ENCODE data around the gene GRAMD2A. TPM values are rescaled to one million over a fixed set of nuclear protein-coding genes. Genes with fewer than 3 reads are reported as not detected.
"Not testable (repeated sequence)": the region's sequence is repeated elsewhere in the genome, so short reads cannot be mapped to it uniquely, and the experiment has no call there.

The GRAMD2A gene
- total and polyA plus RNA-seq, 2 experiments from 2014 or later, result 4.4 to 4.6 TPM

DNA sequence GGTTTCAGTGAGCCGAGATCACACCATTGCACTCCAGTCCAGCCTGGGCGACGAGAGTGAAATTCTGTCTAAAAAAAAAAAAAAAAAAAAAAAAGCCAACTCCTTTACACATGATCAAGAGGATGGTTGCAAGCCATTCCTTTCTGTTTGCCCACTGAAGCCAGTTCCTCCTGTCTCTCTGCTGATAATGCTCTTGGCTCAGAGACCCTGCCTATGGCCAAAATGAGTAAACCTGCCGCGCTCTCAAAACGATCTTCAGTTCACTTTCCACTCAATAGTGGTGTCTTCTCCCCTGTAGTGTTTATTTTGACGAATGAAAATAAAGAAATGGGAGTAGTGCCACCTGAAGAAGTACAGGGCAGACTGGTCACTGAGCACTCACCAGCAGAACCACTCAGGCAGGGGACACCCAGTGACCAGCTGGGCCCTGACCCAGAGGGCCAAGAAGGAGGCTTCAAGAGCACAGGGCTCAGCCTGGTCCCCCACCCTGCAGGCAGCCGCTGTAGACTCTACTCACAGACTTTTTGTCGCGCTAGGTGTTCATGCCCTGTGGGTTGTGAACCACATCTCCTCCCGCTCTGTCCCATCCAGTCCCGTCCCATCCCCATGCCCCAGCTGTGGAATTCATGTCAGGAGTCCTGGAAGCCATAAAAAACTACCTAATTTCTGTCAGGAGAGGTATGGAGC lies 23.6 kb downstream of the GRAMD2A start:
- H3K4me1 ChIP-seq (ENCODE audit: insufficient read depth), result peaks cover 3% of the 10 kb centered on the region
- no peak overlapping the region for H2AFZ ChIP-seq
- no peaks in the 10 kb centered on the region for H3K9me2 ChIP-seq (replicated peaks; ENCODE audit: insufficient read depth)
- no peak overlapping the region for H3K4me3 ChIP-seq
- no peak overlapping the region for H3K27ac ChIP-seq
- H3K4me2 ChIP-seq, result no peak overlapping the region
- H4K20me1 ChIP-seq (ENCODE audit: insufficient read depth, poor library complexity, severe bottlenecking), result no peaks in the 10 kb centered on the region
- no peaks in the 10 kb centered on the region for H3K36me3 ChIP-seq (replicated peaks; ENCODE audit: insufficient read depth, low read depth)
- WGBS (ENCODE audit: low lambda C conversion rate, missing lambda C conversion rate), result 93% methylated on average over 12 of the region's 12 CpGs
- DNase-seq (ENCODE audit: low spot score), result no peak
- no peaks in the 10 kb centered on the region for H3K27me3 ChIP-seq
- TF ChIP-seq, protein P1, sequence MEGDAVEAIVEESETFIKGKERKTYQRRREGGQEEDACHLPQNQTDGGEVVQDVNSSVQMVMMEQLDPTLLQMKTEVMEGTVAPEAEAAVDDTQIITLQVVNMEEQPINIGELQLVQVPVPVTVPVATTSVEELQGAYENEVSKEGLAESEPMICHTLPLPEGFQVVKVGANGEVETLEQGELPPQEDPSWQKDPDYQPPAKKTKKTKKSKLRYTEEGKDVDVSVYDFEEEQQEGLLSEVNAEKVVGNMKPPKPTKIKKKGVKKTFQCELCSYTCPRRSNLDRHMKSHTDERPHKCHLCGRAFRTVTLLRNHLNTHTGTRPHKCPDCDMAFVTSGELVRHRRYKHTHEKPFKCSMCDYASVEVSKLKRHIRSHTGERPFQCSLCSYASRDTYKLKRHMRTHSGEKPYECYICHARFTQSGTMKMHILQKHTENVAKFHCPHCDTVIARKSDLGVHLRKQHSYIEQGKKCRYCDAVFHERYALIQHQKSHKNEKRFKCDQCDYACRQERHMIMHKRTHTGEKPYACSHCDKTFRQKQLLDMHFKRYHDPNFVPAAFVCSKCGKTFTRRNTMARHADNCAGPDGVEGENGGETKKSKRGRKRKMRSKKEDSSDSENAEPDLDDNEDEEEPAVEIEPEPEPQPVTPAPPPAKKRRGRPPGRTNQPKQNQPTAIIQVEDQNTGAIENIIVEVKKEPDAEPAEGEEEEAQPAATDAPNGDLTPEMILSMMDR (IDR thresholded peaks at IDR 0.05; ENCODE audit: poor library complexity), result no peak
- no peak for TF ChIP-seq EZH2phosphoT487 (IDR thresholded peaks at IDR 0.05; ENCODE audit: low read depth, severe bottlenecking, unreplicated experiment)
- H3K9me3 ChIP-seq (ENCODE audit: low read depth), result no peaks in the 10 kb centered on the region
- no peaks in the 10 kb centered on the region for H3K79me2 ChIP-seq

DNA sequence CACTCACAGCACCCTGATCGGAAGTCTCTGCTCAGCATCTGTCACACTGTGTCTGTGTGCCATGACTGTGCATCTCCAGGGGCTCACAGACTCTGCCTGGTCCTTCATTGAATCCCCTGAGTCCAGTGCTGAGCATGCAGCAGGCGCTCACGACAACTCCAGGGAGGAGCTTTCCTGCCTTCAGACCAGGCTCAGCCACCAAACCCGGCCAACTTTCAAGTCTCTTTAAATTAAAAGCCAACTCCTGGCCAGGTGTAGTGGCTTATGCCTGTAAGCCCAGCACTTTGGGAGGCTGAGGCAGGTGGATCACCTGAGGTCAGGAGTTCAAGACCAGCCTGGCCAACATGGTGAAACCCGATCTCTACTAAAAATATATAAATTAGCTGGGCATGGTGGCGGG lies 24.2 kb downstream of the GRAMD2A start:
- H3K27me3 ChIP-seq, result no peaks in the 10 kb centered on the region
- no peaks in the 10 kb centered on the region for H3K9me2 ChIP-seq (replicated peaks; ENCODE audit: insufficient read depth)
- H3K27ac ChIP-seq, result no peak overlapping the region
- H3K4me3 ChIP-seq, result no peak overlapping the region
- H3K79me2 ChIP-seq, result no peaks in the 10 kb centered on the region
- no peaks in the 10 kb centered on the region for H4K20me1 ChIP-seq (ENCODE audit: insufficient read depth, poor library complexity, severe bottlenecking)
- no peak overlapping the region for H2AFZ ChIP-seq
- DNase-seq (ENCODE audit: low spot score), result no peak
- WGBS (ENCODE audit: low lambda C conversion rate, missing lambda C conversion rate), result 92% methylated on average over 6 of the region's 6 CpGs
- H3K4me2 ChIP-seq, result no peak overlapping the region
- peaks cover 9% of the 10 kb centered on the region for H3K4me1 ChIP-seq (ENCODE audit: insufficient read depth)
- H3K36me3 ChIP-seq (replicated peaks; ENCODE audit: insufficient read depth, low read depth), result no peaks in the 10 kb centered on the region
- H3K9me3 ChIP-seq (ENCODE audit: low read depth), result no peaks in the 10 kb centered on the region
- TF ChIP-seq EZH2phosphoT487 (IDR thresholded peaks at IDR 0.05; ENCODE audit: low read depth, severe bottlenecking, unreplicated experiment) (no peak), EZH2 (IDR thresholded peaks at IDR 0.05; ENCODE audit: borderline replicate concordance) (no peak)
- TF ChIP-seq, protein P1 (IDR thresholded peaks at IDR 0.05; ENCODE audit: poor library complexity), result no peak

DNA sequence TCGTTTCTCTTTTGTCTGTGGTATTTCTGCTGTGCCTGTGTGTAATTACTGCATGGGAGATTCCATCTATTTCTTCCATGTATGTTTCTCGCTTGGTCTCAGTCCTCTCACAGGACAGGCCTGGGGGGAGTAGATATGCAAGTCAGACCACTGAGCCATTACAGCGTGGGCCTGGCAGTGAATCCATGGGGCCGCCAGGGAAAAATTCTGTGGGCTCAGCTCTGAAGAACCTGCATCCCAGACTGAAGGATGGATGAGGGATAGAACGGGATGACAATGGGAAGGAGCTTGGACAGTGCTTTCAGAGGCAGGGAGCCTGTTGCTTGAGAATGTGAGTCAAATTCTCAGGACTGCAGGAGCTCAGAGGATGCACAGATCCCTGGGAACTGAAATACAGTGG lies 24.8 kb downstream of the GRAMD2A start:
- 81% methylated on average over 5 of the region's 5 CpGs for WGBS (ENCODE audit: low lambda C conversion rate, missing lambda C conversion rate)

DNA sequence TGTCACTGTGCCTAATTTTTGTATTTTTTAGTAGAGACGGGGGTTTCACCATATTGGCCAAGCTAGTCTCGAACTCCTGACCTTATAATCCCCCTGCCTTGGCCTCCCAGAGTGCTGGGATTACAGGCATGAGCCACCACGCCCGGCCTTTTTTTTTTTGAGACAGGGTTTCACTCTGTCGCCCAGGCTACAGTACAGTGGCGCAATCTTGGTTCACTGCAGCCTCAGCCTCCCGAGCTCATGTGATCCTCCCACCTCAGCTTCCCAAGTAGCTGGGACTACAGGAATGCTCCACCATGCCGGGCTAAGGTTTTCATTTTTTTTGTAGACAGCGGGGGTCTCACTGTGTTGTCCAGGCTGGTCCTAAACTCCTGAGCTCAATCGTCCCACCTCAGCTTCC lies 25.6 kb downstream of the GRAMD2A start:
- not testable (repeated sequence) for H3K79me2 ChIP-seq; H2AFZ ChIP-seq; H3K36me3 ChIP-seq (replicated peaks; ENCODE audit: insufficient read depth, low read depth); DNase-seq (ENCODE audit: low spot score); H3K4me2 ChIP-seq; H3K9me2 ChIP-seq (replicated peaks; ENCODE audit: insufficient read depth); H3K27ac ChIP-seq; H3K9me3 ChIP-seq (ENCODE audit: low read depth); H3K4me3 ChIP-seq; H4K20me1 ChIP-seq (ENCODE audit: insufficient read depth, poor library complexity, severe bottlenecking); H3K27me3 ChIP-seq
- H3K4me1 ChIP-seq (ENCODE audit: insufficient read depth), result peaks cover 19% of the 10 kb centered on the region
- WGBS (ENCODE audit: low lambda C conversion rate, missing lambda C conversion rate), result 83% methylated on average over 10 of the region's 10 CpGs

More for the DNA sequence above, 24.8 kb downstream of the GRAMD2A start:
- Histone ChIP-seq H3K4me3 (no peak overlapping the region), H3K27me3 (no peaks in the 10 kb centered on the region), H3K9me2 (replicated peaks; ENCODE audit: insufficient read depth) (no peaks in the 10 kb centered on the region), H2AFZ (no peak overlapping the region), H3K79me2 (no peaks in the 10 kb centered on the region), H3K9me3 (ENCODE audit: low read depth) (no peaks in the 10 kb centered on the region), H3K27ac (no peak overlapping the region), H3K36me3 (replicated peaks; ENCODE audit: insufficient read depth, low read depth) (no peaks in the 10 kb centered on the region), H3K4me1 (ENCODE audit: insufficient read depth) (peaks cover 15% of the 10 kb centered on the region), H3K4me2 (no peak overlapping the region), H4K20me1 (ENCODE audit: insufficient read depth, poor library complexity, severe bottlenecking) (no peaks in the 10 kb centered on the region)
- no peak for DNase-seq (ENCODE audit: low spot score)
- TF ChIP-seq, protein P1 (IDR thresholded peaks at IDR 0.05; ENCODE audit: poor library complexity), result no peak
- TF ChIP-seq EZH2phosphoT487 (IDR thresholded peaks at IDR 0.05; ENCODE audit: low read depth, severe bottlenecking, unreplicated experiment), result no peak
- TF ChIP-seq EZH2 (IDR thresholded peaks at IDR 0.05; ENCODE audit: borderline replicate concordance), result no peak
